ENCODE data around the gene PCARE. TPM values are rescaled to one million over a fixed set of nuclear protein-coding genes. Genes with fewer than 3 reads are reported as not detected.

The PCARE gene
- total and polyA plus RNA-seq, 2 donors (not counting 1 experiment from before 2014, with no cell fraction given), result not detected

DNA sequence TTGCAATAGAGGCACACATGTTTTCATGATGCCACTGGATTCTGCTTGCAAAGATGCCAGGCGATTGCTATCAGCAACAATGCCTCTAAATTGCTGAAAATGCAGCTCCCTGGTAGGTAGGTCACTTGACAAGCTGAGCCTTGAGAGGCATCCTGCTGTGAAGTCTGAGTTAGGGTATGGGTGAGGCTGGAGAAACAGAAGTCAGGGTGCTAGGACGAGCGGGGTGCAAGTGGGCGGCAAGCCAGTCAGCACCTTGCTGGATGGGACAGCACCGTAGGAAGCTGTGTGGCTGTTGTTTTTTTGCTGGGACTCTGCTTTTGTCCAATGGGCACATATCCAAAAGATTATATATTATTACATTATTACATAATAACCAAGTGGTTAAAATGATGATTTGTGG lies 30.4 kb upstream of the PCARE start:
- H3K27ac ChIP-seq (ENCODE audit: insufficient read depth, low read length), result no peak overlapping the region
- DNase-seq (ENCODE audit: low read depth in 2 of 2), result no peak
- TF ChIP-seq EZH2 (IDR thresholded peaks at IDR 0.05; ENCODE audit: low read length, missing control alignments), result no peak
- TF ChIP-seq, protein P1, sequence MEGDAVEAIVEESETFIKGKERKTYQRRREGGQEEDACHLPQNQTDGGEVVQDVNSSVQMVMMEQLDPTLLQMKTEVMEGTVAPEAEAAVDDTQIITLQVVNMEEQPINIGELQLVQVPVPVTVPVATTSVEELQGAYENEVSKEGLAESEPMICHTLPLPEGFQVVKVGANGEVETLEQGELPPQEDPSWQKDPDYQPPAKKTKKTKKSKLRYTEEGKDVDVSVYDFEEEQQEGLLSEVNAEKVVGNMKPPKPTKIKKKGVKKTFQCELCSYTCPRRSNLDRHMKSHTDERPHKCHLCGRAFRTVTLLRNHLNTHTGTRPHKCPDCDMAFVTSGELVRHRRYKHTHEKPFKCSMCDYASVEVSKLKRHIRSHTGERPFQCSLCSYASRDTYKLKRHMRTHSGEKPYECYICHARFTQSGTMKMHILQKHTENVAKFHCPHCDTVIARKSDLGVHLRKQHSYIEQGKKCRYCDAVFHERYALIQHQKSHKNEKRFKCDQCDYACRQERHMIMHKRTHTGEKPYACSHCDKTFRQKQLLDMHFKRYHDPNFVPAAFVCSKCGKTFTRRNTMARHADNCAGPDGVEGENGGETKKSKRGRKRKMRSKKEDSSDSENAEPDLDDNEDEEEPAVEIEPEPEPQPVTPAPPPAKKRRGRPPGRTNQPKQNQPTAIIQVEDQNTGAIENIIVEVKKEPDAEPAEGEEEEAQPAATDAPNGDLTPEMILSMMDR (conservative IDR thresholded peaks at IDR 0.05 in 1 of 2, IDR thresholded peaks at IDR 0.05 in 1 of 2; ENCODE audit: low read depth in 1 of 2, low read length in 2 of 2), result no peak

DNA sequence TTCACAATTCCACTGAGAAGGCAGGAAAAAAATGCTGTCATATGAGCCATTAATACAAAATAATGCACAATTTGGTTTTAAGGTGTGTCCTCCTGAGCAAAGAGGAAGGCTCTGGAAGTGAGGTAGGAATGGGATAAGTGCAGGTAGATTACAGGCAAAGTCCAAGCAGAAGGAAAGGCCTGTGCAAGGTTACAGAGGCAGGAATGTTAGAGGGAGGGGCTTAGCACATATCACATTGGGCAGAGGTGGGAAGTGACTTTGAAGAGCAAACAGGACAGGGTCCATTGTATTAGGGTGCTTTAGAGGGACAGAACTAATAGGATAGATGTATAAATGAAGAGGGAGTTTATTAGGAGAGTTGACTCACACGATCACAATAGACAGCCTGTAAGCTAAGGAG lies 26.2 kb upstream of the PCARE start:
- TF ChIP-seq, protein P1 (conservative IDR thresholded peaks at IDR 0.05 in 1 of 2, IDR thresholded peaks at IDR 0.05 in 1 of 2; ENCODE audit: low read depth in 1 of 2, low read length in 2 of 2), result no peak
- no peak for TF ChIP-seq EZH2 (IDR thresholded peaks at IDR 0.05; ENCODE audit: low read length, missing control alignments)
- Histone ChIP-seq H3K9me3 (ENCODE audit: control insufficient read depth, insufficient read depth, low read depth, low read length) (no peaks in the 10 kb centered on the region), H2AFZ (ENCODE audit: low read length) (no peak overlapping the region), H3K27ac (ENCODE audit: insufficient read depth, low read length) (no peak overlapping the region), H3K36me3 (ENCODE audit: control insufficient read depth, insufficient read depth, low read length) (no peaks in the 10 kb centered on the region), H4K20me1 (ENCODE audit: control insufficient read depth, extremely low read depth, insufficient read depth, low read length) (no peaks in the 10 kb centered on the region), H3K4me2 (ENCODE audit: extremely low read depth, insufficient read depth, low read length) (no peak overlapping the region), H3K9ac (ENCODE audit: insufficient read depth, low read length) (no peak overlapping the region), H3K4me1 (ENCODE audit: control insufficient read depth, extremely low read depth, insufficient read depth, low read length) (no peaks in the 10 kb centered on the region), H3K27me3 (ENCODE audit: control insufficient read depth, insufficient read depth, low read length) (no peaks in the 10 kb centered on the region), H3K4me3 (replicated peaks in 1 of 4; ENCODE audit: control extremely low read depth in 1 of 4, insufficient read depth in 1 of 4, low read depth in 3 of 4, low read length in 4 of 4) (no peak overlapping the region), H3K79me2 (ENCODE audit: control insufficient read depth, insufficient read depth, low read length) (no peaks in the 10 kb centered on the region)
- no peak for DNase-seq (ENCODE audit: low read depth in 2 of 2)

More for the DNA sequence above, 30.4 kb upstream of the PCARE start:
- no peaks in the 10 kb centered on the region for H3K4me1 ChIP-seq (ENCODE audit: control insufficient read depth, extremely low read depth, insufficient read depth, low read length)
- no peaks in the 10 kb centered on the region for H3K27me3 ChIP-seq (ENCODE audit: control insufficient read depth, insufficient read depth, low read length)
- no peak overlapping the region for H2AFZ ChIP-seq (ENCODE audit: low read length)
- H3K4me2 ChIP-seq (ENCODE audit: extremely low read depth, insufficient read depth, low read length), result no peak overlapping the region
- no peaks in the 10 kb centered on the region for H3K36me3 ChIP-seq (ENCODE audit: control insufficient read depth, insufficient read depth, low read length)
- H3K9ac ChIP-seq (ENCODE audit: insufficient read depth, low read length), result no peak overlapping the region
- H4K20me1 ChIP-seq (ENCODE audit: control insufficient read depth, extremely low read depth, insufficient read depth, low read length), result no peaks in the 10 kb centered on the region
- no peak overlapping the region for H3K4me3 ChIP-seq (replicated peaks in 1 of 4; ENCODE audit: control extremely low read depth in 1 of 4, insufficient read depth in 1 of 4, low read depth in 3 of 4, low read length in 4 of 4)
- no peaks in the 10 kb centered on the region for H3K79me2 ChIP-seq (ENCODE audit: control insufficient read depth, insufficient read depth, low read length)
- H3K9me3 ChIP-seq (ENCODE audit: control insufficient read depth, insufficient read depth, low read depth, low read length), result no peaks in the 10 kb centered on the region

DNA sequence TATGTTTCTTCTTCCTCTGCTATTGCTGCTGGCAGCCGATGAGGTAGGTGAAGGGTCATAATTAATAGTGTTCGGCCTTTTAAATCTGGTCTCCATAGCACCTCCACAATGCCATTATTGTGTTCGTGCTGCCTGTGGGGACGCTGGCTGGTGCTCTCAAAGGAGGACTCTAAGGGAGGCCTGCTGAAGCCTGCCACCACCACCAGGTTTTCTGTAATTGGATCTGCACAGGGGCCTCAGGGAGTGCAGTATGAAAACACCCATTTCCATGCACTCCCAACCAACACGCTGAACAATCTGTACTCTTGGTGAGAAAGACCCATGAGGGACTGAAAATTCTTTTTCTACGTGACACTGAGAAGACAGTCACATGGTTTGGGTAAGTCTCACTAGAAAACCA lies 23.2 kb upstream of the PCARE start:
- no peaks in the 10 kb centered on the region for H3K36me3 ChIP-seq (ENCODE audit: control insufficient read depth, insufficient read depth, low read length)
- DNase-seq (ENCODE audit: low read depth in 2 of 2), result no peak
- TF ChIP-seq EZH2 (IDR thresholded peaks at IDR 0.05; ENCODE audit: low read length, missing control alignments), result no peak
- TF ChIP-seq, protein P1 (conservative IDR thresholded peaks at IDR 0.05 in 1 of 2, IDR thresholded peaks at IDR 0.05 in 1 of 2; ENCODE audit: low read depth in 1 of 2, low read length in 2 of 2), result no peak
- H3K4me1 ChIP-seq (ENCODE audit: control insufficient read depth, extremely low read depth, insufficient read depth, low read length), result no peaks in the 10 kb centered on the region
- H3K27me3 ChIP-seq (ENCODE audit: control insufficient read depth, insufficient read depth, low read length), result no peaks in the 10 kb centered on the region
- H3K4me2 ChIP-seq (ENCODE audit: extremely low read depth, insufficient read depth, low read length), result no peak overlapping the region
- H3K27ac ChIP-seq (ENCODE audit: insufficient read depth, low read length), result no peak overlapping the region
- no peaks in the 10 kb centered on the region for H4K20me1 ChIP-seq (ENCODE audit: control insufficient read depth, extremely low read depth, insufficient read depth, low read length)
- H2AFZ ChIP-seq (ENCODE audit: low read length), result no peak overlapping the region
- H3K79me2 ChIP-seq (ENCODE audit: control insufficient read depth, insufficient read depth, low read length), result no peaks in the 10 kb centered on the region
- no peak overlapping the region for H3K4me3 ChIP-seq (replicated peaks in 1 of 4; ENCODE audit: control extremely low read depth in 1 of 4, insufficient read depth in 1 of 4, low read depth in 3 of 4, low read length in 4 of 4)
- H3K9me3 ChIP-seq (ENCODE audit: control insufficient read depth, insufficient read depth, low read depth, low read length), result no peaks in the 10 kb centered on the region
- no peak overlapping the region for H3K9ac ChIP-seq (ENCODE audit: insufficient read depth, low read length)

Measured in fibroblast of lung (primary cell).